CD4-positive, alpha-beta T cell treated with Interleukin-10 for 1 hour (primary cell): ENCODE measurements around the gene CD6.

Experiments
- DNase-seq: peaks from one replicate; pipeline ENCODE4 v3.0.0-alpha.2; 2020

Gene CD6

DNA sequence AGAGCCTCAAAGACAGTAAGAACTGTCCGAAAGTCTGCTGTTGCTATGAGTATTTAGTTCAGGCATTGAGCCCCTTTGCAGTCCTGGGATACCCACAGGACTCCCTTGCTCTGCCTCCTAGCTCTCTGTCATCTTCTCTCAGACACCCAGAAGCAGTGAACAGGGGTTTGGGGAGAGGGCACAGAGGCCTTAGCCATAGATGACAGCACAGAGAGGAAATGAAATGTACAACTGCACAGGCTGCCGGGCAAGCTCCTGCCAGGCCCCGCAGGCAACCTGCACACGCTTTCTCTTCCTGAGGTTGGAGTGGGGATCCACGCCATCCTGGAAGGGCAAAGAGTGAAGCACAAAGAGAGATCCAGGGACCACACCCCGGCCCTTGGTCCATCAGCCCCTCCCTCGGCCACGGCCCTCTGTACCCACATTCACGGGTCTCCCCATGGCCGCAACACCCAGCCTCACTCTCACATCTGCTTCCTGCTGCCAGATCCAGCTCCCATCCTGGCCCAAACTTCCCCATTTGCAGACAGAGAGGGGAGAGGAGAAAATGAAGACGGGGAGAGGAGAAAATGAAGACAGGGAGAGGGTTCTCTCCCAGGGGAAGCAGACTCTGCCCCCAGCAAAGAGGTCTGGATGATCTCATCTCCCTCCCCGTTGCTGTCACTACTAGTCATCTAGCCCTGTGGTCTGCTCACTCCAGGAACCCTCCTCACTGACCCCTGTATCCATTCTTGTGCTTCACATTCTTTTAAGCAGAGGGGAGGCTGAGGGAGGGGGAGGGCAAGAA lies 40.7 kb downstream of the CD6 start:
- DNase-seq: no peak

DNA sequence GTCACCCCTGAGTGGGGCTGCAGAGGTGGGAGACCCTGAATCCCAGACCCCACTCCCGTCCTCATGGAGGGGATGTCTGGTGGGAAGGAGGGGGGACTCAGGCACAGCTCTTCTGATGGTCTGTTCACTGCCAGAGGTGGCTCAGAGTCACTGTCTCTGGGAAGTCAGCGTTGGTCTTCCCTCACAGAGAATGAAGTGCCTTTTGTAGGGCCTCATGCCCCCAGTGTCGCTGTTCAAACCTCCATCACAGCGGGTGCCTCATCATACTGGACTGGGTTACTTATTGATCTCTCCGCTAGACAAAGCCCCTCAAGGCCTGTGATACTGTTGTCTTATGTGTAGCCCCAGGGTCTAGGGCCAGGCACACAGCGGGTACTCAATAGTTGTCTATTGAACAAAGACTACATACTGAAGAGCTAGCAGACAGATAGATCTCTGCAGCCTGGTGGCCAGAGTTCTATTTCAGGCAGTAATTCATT lies 41.3 kb downstream of the CD6 start:
- no peak for DNase-seq

DNA sequence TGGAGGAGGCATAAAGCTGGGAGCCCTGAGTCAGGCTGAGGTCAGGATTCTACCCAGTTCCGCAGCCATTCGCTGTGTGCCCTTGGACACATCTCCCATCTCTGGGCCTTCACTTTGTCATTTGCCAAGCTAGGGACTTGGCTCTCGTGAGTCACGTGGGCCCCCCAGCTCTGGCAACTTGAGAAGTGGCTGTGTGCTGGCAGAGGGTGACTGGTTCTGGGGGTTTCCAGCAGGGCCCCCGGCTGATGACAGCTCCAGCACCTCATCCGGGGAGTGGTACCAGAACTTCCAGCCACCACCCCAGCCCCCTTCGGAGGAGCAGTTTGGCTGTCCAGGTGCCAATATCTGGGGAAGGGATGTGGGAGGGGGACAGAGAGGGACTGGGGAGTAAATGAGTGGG lies 46.6 kb downstream of the CD6 start:
- DNase-seq: no peak

DNA sequence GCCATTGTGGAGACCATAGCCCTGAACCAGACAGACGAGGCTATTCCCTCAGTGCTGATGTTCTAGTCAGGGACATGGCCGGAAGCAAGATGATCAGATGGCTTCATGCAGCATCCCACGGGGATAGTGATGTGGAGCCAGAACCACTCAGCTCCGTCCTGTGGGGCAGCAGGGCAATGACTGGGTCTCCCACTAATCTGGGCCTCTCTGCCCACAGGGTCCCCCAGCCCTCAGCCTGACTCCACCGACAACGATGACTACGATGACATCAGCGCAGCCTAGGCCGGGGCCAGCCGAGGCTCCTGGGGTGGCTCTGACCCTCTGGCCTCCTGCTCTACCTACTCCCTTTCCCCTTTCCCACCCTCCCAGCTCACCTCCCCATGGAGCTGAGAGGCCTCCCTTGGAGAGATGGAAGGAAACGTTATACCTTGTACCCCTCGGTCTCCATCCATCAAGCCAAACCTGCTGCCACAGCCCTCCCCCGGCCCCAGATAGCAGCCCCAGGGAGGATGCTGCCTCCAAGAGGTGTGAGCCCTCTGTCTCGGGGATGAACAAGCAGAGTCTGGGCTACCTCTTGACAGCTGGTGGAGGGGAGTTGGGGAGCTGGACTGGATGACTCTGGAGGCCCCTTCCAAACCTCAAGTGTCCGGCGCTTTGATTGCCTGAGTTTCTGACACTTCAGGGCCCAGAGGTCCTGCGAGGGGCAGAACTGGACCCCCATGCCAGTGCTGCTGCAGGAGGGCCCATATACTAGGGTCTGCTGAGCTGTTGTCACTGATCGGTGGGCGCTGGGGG lies 47.8 kb downstream of the CD6 start:
- no peak for DNase-seq

DNA sequence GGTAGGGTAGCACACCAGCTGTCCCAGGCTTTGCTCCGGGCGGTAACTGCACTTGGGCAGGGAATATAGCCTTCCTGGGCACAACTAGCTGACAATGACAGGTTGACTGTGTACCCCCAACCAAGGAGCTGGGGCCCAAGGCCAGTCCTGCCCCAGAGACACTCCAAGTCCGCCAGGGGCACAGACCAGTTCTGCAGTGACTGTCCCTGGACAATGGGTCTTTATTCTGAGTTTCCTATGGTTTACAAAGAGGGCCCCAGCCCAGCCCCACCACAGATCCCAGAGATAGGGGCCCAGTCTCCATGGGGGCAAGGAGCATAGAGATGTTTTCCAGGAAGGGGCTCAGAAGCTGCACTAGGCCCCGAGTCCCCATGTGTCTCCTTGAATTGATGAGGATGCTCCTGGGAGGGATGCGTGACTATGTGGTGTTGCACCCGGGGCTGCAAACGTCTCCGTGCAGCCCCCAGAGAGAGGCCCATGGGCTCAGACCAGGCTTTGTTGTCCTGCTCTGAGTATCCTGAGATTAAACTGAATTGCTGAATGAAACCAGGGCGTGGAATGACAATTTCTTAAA lies 48.4 kb downstream of the CD6 start:
- no peak for DNase-seq

DNA sequence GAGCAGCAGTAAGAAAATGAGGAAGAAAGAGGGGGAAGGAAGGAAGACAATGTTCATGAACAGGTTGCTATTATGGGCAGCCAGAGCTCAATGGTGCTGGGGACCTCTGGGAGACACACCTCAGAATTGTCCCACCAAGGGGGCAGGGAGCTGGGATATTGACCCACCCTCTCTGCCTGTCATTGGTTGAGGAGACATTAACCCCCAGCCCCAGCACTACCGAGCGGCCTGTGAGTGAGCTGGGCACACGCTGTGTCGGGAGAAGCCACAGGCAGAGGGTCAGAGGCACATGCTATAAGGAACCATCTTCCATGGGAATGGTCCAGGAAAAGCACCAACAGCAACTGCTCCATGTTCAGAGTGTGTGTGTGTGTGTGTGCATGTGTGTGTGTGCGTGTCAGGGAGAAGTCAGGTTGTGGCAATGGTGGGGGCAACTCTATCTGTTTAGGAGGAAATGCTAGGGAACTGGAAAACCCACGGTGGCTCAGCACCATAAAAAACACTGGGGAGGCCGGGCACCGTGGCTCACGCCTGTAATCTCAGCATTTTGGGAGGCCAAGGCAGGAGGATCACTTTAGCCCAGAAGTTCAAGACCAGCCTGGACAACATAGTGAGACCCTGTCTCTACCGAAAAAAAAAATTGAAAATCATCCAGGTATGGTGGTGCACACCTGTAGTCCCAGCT lies 49.2 kb downstream of the CD6 start:
- DNase-seq: no peak

DNA sequence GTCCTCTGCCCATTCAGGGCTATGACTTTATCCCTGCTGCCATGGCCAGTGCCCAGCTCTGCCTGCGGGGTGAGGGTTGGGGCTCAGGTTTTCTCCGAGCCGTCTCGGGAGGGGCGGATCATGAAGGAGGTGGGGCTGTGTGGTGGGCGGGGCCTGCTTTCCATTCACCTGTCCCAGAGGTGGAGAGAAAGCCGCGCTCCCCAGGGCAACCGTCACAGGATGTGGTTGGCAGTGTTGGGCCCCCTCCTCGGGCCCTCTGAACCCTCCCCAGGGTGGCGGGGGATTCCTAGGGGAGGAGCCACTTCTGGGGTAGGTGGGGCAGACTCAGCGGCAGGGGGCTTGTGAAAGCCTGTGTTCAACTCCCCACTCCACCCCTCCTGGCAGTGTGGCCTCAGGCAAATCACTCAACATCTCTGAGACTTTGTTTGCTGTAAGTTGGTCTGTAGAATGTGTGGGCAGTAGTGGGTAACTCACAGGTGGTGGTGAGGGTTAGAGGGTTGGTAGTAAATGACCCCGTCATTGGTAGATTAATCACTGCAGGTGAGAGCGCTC lies 50.3 kb downstream of the CD6 start:
- DNase-seq: peak; percentile 95

DNA sequence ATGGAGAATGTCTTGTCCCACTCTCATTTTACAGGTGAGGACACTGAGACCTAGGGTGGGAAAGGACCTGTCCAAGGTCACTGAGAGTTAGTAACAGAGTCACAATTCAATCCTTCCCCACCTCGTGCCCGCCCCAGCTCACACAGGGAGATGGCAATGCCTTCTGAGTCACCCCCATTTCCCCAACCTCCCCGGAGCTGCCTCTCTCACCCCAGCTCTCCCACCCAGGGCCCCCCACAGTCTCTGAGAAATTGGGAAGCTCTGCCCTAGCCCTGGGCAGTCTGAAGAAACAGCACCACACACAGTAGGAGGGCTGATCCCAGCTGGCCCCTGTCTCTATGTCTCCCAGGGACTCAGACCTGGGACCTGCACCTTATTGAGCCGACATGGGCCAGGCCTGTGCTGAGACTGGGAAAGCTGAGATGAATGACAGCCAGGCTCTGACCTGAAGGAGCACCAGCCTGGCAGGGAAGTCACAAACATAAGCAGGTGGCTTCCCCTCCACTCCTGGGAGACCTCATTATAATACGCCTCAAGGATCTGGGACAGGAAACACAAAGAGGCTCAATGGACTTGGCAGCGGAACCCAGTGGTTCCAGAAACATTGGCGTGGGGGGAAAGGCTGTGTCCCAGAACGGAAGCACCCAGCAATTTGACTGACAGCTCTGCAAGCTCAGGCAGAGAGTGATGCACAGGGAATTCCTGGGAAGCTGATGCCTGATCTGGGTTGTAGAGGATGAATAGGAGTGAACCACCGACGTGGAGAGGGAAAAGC lies 51.0 kb downstream of the CD6 start:
- no peak for DNase-seq

DNA sequence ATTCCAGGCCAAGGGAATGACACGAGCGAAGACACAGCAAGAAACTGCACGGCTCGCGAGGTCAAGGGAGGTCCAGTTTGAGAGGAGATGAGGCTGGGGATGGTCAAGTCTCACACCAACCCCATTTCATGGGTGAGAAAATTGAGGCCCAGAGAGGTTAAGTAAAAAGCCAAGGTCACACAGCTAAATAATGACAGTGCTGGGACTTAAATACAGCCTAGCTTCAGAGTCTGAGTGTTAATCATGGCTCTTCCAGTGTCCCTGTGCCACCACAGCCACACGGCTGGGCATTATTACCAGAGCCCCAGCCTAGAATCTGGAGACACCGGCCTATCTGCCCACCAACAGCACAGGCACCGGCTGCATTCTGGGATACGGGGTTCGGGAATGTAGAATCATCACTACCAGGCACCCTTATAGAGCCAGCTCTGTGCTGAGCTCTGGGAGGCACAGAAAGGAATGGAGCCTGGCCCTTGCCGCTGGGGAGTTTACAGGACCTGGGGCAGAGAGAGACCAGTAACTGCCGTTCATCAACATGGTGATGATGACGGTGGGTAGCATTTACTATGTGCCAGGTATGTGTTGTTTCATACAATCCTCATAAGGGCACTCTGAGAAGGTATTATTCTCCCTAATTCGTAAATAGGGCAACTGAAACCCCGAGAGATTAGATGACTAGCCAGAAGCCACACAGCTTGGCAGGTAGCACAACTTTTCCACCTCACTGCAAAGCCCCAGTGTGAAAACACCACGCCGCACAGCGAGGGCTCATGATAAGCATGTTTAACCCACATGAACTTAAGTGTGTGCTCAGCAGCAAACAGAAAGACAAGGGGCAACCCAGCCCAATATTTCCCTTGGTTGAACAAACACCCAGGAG lies 51.8 kb downstream of the CD6 start:
- peak; percentile 69 for DNase-seq

DNA sequence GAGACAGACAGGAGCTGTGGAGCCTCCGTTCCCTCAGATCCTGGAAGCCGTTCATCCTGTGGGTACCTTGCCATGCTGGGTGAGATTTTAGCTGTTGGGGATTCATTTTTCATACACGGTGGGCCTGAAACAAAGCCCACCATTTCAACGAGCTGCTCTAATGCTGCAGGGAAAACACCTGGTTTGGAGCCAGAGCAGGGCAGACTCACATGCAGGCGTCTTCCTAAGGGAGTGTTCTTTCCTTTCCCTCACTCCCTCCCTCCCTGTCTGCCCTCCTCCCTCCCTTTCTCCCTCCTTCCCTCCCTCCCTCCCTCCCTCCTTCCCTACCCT lies 52.5 kb downstream of the CD6 start:
- no peak for DNase-seq

DNA sequence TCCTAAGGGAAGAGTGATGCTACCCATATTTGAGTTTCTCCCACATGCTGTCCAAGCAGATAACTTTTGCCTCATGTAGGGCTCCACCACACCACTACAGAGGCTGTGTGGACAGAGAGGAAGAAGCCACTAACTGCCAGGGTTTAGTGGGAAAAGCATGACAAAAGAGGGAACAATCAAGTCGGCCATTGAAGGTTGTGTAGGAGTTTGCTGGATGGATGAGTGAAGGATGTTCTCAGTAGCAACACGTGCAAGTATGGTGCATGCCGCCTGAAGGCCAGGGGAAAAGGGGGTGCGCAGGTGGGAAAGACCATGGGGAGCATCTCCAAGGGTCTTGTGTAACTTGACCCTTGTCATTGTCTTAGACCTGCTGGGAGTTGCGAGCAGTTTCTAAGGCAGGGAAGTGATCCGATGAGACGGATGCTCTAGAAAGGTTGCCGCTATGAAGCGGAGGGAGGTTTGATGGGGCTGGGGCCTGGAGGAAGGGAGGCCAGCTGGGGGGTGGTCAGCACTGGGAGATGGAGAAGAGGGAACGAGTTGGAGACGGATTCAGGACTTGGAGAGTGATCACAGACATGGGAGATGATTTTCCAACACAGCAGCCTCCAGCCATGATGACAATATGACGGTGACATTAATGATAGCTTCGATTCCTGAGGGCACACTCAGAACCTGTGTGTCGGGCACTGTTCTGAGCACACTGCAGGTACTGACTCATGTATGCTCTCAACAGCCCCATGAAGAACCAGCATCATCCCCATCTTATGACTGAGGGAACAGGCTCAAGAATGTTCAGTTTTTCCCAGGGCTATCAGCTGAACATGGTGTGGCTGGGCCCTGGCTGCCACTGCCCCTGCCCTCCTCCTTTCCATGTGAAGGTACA lies 53.7 kb downstream of the CD6 start:
- DNase-seq: no peak

DNA sequence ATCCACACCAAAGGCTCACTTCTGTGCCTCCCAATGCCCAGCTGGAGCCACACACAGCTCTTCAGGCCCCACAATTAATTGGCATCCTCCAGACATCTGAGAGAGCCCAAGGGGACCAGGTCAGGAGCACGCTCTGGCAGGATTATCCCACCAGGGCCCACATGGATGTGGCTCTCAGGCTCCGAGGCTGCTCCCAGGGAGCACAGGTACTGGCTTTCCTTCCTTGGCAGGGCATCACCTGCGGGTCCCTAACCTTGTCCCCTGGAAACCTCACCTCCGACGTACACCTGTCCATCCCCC lies 54.3 kb downstream of the CD6 start:
- DNase-seq: no peak

DNA sequence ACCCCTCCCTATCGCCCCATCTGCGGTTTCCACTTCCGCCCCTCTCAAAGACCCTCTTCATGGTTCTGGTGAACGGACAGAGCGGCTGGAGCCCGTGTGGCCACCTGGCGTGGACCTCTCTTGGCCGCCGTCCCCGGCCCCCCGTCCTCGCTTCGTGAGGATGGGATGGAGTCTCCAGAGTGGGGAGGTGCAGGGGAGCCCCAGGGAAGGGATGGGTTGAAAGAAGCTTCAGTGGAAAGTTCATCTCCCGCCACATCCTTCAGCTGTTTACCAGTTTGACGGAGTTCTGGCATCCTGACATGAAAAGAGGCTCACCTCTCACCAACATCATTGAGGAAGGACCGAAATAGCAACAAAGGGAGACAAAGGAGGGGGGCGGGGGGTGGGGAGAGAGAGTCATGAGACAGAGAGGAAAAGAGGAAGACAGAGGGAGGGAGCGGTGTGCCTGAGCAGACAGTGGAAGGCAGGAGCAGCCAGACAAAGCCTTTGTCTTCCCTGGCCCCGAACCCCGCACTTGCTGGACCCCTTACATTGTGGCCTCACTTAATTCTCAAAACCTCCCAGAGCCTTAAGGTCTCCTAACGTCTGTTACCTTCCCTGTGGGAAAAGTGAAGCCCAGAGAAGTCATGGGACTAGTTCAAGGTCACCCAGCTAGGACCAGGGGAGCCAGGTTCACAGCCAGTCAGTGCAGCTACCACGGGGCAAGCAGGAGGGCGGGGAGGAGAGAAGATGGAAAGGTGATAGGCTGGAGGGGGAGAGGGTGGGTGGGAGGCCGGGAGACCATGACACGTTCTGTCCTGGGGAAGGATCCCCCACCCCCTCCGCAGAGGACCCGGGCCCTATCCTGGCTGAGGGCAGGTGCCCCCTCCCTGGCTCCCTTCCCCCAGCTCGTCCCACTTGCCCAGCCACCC lies 54.9 kb downstream of the CD6 start:
- peak; percentile 74 for DNase-seq

DNA sequence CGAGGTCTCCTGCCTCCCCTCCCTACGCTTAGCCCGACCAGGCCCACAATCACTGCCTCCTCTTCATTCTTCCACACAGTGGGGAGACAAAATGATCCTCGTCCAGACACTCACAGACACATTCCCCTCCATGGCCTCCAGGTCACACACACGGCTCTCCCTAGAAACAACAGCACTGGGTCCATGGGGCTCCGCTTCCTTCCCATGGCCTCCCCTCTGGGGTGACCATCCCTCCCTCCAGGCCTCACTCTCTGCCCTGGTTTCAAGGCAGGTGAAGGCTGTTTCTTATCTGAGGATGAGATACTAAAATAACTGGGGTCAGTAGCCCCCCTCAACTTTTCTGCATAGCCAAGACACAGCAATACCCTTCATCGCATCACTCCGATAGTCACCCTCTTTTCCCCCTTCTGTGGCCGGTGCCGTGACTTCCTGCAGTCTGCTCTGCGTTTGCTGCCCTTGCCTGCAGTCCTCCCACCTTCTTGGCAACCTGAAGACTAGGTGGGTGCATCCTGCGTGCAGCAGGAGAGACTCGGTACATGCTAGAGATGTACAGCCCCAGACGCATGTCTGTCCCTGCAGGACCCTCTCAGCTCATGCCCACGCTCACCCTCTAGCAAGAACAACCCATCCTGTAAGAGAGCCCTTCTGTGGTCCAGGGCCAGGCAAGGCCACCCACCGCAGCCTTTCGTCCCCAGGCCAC lies 55.8 kb downstream of the CD6 start:
- no peak for DNase-seq

DNA sequence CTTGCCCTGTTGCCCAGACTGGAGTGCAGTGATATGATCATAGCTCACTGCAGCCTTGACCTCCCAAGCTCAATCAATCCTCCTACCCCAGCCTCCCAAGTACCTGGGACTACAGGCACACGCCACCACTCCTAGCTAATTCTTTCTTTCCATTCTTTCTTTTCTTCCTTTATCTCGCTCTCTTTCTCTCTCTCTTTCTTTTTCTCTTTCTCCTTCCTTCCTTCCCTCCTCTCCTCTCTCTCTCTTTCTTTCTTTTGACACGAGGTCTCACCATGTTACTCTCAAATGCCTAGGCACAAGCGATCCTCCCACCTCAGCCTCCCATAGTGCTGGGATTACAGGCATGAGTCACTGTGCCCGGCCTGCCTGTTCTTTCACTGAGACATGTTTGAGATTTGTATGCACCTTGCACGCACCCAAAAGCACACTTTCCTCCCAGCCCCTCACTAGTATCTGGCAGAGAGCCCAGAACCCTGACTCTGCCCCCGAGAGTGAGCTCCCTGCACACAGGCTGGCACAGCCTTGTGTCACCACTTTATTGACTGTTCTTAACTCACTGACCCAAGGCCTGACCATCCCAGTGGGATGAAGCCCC lies 56.8 kb downstream of the CD6 start:
- DNase-seq: peak; percentile 53

DNA sequence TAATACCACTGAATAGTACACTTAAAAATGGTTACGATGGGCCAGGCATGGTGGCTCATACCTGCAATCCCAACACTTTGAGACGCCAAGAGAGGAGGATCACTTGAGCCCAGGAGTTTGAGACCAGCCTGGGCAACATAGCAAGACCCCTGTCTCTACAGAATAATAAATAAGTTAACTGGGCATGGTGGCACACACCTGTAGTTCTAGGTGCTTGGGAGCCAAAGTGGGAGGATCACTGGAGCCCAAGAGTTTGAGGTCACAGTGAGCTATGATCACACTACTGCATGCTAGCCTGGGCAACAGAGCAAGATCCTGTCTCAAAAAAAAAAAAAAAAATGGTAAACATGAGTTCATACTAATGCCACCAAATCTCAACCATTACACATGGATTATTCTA lies 61.3 kb downstream of the CD6 start:
- DNase-seq: no peak

DNA sequence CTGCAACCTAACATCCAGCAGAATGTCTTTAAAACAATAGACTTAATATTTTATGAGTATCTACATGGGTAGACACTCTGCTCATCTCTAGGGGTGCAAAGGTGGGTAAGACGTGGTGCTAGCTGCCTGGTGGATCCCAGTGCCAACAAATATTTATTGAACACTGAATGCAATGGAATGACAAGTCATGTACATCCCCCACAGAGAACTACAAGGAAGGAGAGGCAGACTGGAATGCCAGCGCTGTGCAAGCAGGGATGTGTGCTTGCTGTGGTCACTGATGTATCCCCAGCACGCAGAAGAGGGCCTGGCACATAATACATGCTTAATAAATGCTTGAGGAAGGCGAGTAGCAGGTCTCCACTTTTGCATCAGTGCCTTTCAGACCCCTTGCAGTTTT lies 61.9 kb downstream of the CD6 start:
- DNase-seq: no peak

DNA sequence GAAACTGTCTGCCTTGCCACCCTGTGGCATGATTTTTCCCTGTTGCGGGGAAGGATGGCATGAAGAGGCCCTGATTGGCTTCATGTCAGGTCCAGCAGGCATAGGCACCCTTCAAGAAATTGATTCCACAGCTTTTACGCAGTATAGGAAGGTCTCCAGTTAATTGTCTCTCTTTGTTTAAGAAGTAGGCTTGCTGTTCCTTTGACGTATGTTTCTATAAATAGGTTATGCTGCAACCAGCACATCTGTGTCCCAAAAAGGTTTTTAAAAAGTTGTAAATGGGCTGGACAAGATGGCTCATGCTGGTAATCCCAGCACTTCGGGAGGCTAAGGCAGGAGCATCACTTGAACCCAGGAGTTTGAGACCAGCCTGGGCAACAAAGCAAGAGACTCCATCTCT lies 62.6 kb downstream of the CD6 start:
- DNase-seq: no peak
